Right lobe of liver (tissue), 4 donors: ENCODE data around the gene FKBP5.

Experiments
- CTCF ChIP-seq, 4 donors: fragments of 200-600 bp in 3 of 4; fragments of 450-650 bp in 1 of 4; IDR thresholded peaks; one replicate each; pipeline versions ENCODE4 v1.5.1 to v1.8.0; 2016 to 2022; ENCODE audit warnings: antibody characterized with exemption in 4 of 4, mild to moderate bottlenecking in 2 of 4
- POLR2A ChIP-seq: fragments of 450-650 bp; IDR thresholded peaks from one replicate; pipeline ENCODE4 v1.6.1; 2017; ENCODE audit warnings: antibody characterized with exemption, mild to moderate bottlenecking
- donor health status: DM: no; HTN: no; CAD: no.
- donor health status: DM: no; HTN: no; CAD: no.
- donor health status: DM: no; HTN: yes; CAD: no.

- no peak for TF ChIP-seq POLR2A
- TF ChIP-seq CTCF (IDR thresholded peaks at IDR 0.05): no peak
Measured at GRCh38 chr6:35698858-35699257, 10.1 kb upstream of the FKBP5 start.
